ENCODE measurements around the gene SLC25A43. TPM values are rescaled to one million over a fixed set of nuclear protein-coding genes. Genes with fewer than 3 reads are reported as not detected.

The SLC25A43 gene
- total and polyA plus RNA-seq, 2 experiments from 2014 or later: 8.7 to 8.9 TPM

- TF ChIP-seq CTCF (conservative IDR thresholded peaks at IDR 0.05; ENCODE audit: low read depth in 2 of 2): no peak
- no peak for TF ChIP-seq ETS1 (IDR thresholded peaks at IDR 0.05)
- no peak for TF ChIP-seq ZNF462 (CRISPR knock-in tag; IDR thresholded peaks at IDR 0.05)
- no peak for TF ChIP-seq ZNF114 (CRISPR knock-in tag; IDR thresholded peaks at IDR 0.05)
Observed at GRCh38 chrX:119475389-119476101, 76.4 kb downstream of the SLC25A43 start (continued).

GRCh38 chrX:119477812-119478232 is 78.7 kb downstream of the SLC25A43 start:
- peaks cover 2% of the 10 kb centered on the region for H3K27me3 Mint-ChIP-seq (ENCODE audit: insufficient read depth, low read depth, poor library complexity)
- Histone ChIP-seq H3K36me3 (ENCODE audit: insufficient read depth) (no peaks in the 10 kb centered on the region), H2AFZ (no peak overlapping the region), H3K27me3 (ENCODE audit: insufficient read depth) (peaks cover 4% of the 10 kb centered on the region; the same call in 1 of the 2 replicates), H3K4me1 (ENCODE audit: insufficient read depth) (no peaks in the 10 kb centered on the region), H3K27ac (ENCODE audit: low read depth) (no peak overlapping the region), H3K4me2 (no peak overlapping the region), H3K79me2 (replicated peaks; ENCODE audit: insufficient read depth) (no peaks in the 10 kb centered on the region), H3F3A (replicated peaks; ENCODE audit: low read depth) (no peaks in the 10 kb centered on the region), H3K4me3 (no peak overlapping the region), H4K20me1 (replicated peaks; ENCODE audit: insufficient read depth) (no peaks in the 10 kb centered on the region), H3K9me2 (ENCODE audit: insufficient read depth) (no peaks in the 10 kb centered on the region)
- no peaks in the 10 kb centered on the region for H3K9me3 Mint-ChIP-seq
- no peaks in the 10 kb centered on the region for H3K4me1 Mint-ChIP-seq
- H3K27ac Mint-ChIP-seq: no peak overlapping the region
- H3K36me3 Mint-ChIP-seq (ENCODE audit: low read depth): no peaks in the 10 kb centered on the region
- H3K4me3 Mint-ChIP-seq: no peak overlapping the region
- DNase-seq (ENCODE audit: low spot score) (no peak), ATAC-seq (no peak)
- no peak for TF ChIP-seq NANOG (IDR thresholded peaks at IDR 0.05; ENCODE audit: borderline replicate concordance)
- no peak for TF ChIP-seq POLR2AphosphoS5 (IDR thresholded peaks at IDR 0.05; ENCODE audit: low read depth)
